HepG2 (cell line): ENCODE measurements around the gene ZWILCH. TPM values are rescaled to one million over a fixed set of nuclear protein-coding genes. Genes with fewer than 3 reads are reported as not detected.

Experiments used
- ATAC-seq: fragments of 200-7000 bp; cut with Tn5 transposase; 3 replicates; pipeline ENCODE4 v1.9.1; 2020; ENCODE audit warnings: mild to moderate bottlenecking, moderate library complexity
- BruUV-seq: library from RNA; stranded (reverse); fragments of 400-500 nt; replicated peaks from 2 replicates; lab custom pipeline; 2021; lab: Mats Ljungman, UMichigan
- CTCF ChIA-PET: fragments of 300-600 bp; formaldehyde crosslinking; extraction: SDS; loops from one replicate; lab custom pipeline; 2021; ENCODE audit warnings: low total read pairs, inconsistent platforms, low intra/inter-chr PET ratio; lab: Yijun Ruan, JAX
- POLR2A ChIA-PET: fragments of 350-600 bp; sonication (Branson Sonifier 250); formaldehyde crosslinking; loops from one replicate; lab custom pipeline; 2020; ENCODE audit warnings: antibody characterized with exemption, inconsistent platforms; lab: Yijun Ruan, JAX
- DNase-seq: peaks from one replicate; pipeline ENCODE4 v3.0.0-alpha.2; 2015; ENCODE audit warnings: low spot score
- FAIRE-seq: peaks from 3 replicates; lab custom pipeline; 2011; peaks lifted over from hg19 to GRCh38; lab: Jason Lieb, UNC
- H2AFZ ChIP-seq: one replicate; pipeline ENCODE4 v1.6.1; 2011; ENCODE audit warnings: low read length, inconsistent platforms
- H3K27ac ChIP-seq: fragments of 300-600 bp; 3 replicates; pipeline ENCODE4 v1.8.0; 2011; ENCODE audit warnings: mixed run types, mild to moderate bottlenecking, mixed read lengths, low read length, inconsistent platforms; ENCODE audit not compliant: insufficient read depth; ENCODE audit errors: extremely low read length
- H3K27me3 ChIP-seq, 2 experiments: fragments of 200-600 bp in 1 of 2; 2 replicates in 1 of 2; 3 replicates in 1 of 2; pipeline versions ENCODE4 v1.6.0 to v1.8.0; 2011; ENCODE audit warnings: low read length in 2 of 2, mild to moderate bottlenecking in 2 of 2, moderate library complexity in 2 of 2, inconsistent platforms in 1 of 2; ENCODE audit not compliant: insufficient read depth in 2 of 2, control insufficient read depth in 1 of 2
- H3K36me3 ChIP-seq, 2 experiments: fragments of 200-600 bp in 1 of 2; replicated peaks in 1 of 2; 2 replicates in 1 of 2; 3 replicates in 1 of 2; pipeline versions ENCODE4 v1.5.1 to v1.8.0; 2011; ENCODE audit warnings: low read length in 2 of 2, inconsistent platforms in 1 of 2; ENCODE audit not compliant: insufficient read depth in 2 of 2, control insufficient read depth in 1 of 2
- H3K4me1 ChIP-seq: 2 replicates; pipeline ENCODE4 v1.5.1; 2012; ENCODE audit warnings: low read length, inconsistent platforms; ENCODE audit not compliant: insufficient read depth
- H3K4me2 ChIP-seq: 2 replicates; pipeline ENCODE4 v1.6.0; 2011; ENCODE audit warnings: low read depth, low read length, inconsistent platforms
- H3K4me3 ChIP-seq, 3 experiments: fragments of 200-600 bp in 1 of 3; sonication (generic), shearing (Covaris generic) in 1 of 3; replicated peaks in 1 of 3; 2 replicates each; pipeline ENCODE4 v1.5.1; 2011 to 2016; ENCODE audit warnings: low read length in 3 of 3, inconsistent platforms in 2 of 3, low read depth in 2 of 3, mild to moderate bottlenecking in 2 of 3, control low read depth in 1 of 3, mixed read lengths in 1 of 3; ENCODE audit not compliant: insufficient read depth in 1 of 3
- H3K79me2 ChIP-seq: one replicate; pipeline ENCODE4 v1.6.1; 2011; ENCODE audit warnings: low read length, inconsistent platforms; ENCODE audit not compliant: insufficient read depth
- H3K9ac ChIP-seq: 2 replicates; pipeline ENCODE4 v1.6.0; 2011; ENCODE audit warnings: mild to moderate bottlenecking, low read depth, low read length, inconsistent platforms; ENCODE audit not compliant: insufficient read depth
- H3K9me3 ChIP-seq: 2 replicates; pipeline ENCODE4 v1.5.1; 2012; ENCODE audit warnings: mild to moderate bottlenecking, low read length
- H4K20me1 ChIP-seq: 2 replicates; pipeline ENCODE4 v1.6.0; 2011; ENCODE audit warnings: inconsistent platforms, mild to moderate bottlenecking, low read length, moderate library complexity; ENCODE audit not compliant: insufficient read depth
- BATF2 ChIP-seq: sonication (generic); formaldehyde crosslinking; IDR thresholded peaks from 2 replicates; pipeline ENCODE4 v1.8.0; 2022; ENCODE audit warnings: mild to moderate bottlenecking, missing genetic modification reagents, moderate library complexity
- DNMT1 ChIP-seq: sonication (generic); formaldehyde crosslinking; IDR thresholded peaks from 2 replicates; pipeline ENCODE4 v1.5.1; 2020; ENCODE audit warnings: mild to moderate bottlenecking, missing genetic modification reagents
- ZBTB37 ChIP-seq: sonication (generic); formaldehyde crosslinking; IDR thresholded peaks from 2 replicates; pipeline ENCODE4 v1.4.0; 2020; ENCODE audit warnings: mild to moderate bottlenecking, missing genetic modification reagents
- ZNF546 ChIP-seq: sonication (generic); formaldehyde crosslinking; conservative IDR thresholded peaks from 2 replicates; pipeline ENCODE4 v1.8.1; 2023; ENCODE audit warnings: mild to moderate bottlenecking, missing genetic modification reagents
- ZSCAN31 ChIP-seq: sonication (generic); formaldehyde crosslinking; IDR thresholded peaks from 2 replicates; pipeline ENCODE4 v1.5.0; 2020; ENCODE audit warnings: low read depth, mild to moderate bottlenecking, missing genetic modification reagents
- WGBS: methylation state at CpG from one replicate; pipeline ENCODE4 v1.1.6; 2017; ENCODE audit warnings: low lambda C conversion rate; 5-methylcytosine and 5-hydroxymethylcytosine counted together
- in situ Hi-C: cut with HindIII; loops from 2 replicates; pipeline ENCODE4 v1.10.0; 2017; ENCODE audit warnings: low pct_unique_long_range_greater_than_20kb; ENCODE audit not compliant: extremely low pct_ligation_motif_present
- intact Hi-C: fragments of 100-400 bp; cut with micrococcal nuclease; formaldehyde crosslinking; loops from one replicate; pipeline ENCODE4 v1.10.0; 2022; ENCODE audit not compliant: unreplicated experiment
- polyA plus RNA-seq, 8 experiments: library from polyadenylated mRNA; depleted of rRNA in 3 of 8; stranded (reverse) in 7 of 8; unstranded in 1 of 8; fragments of >200 nt; fragmentation: Illumina TruSeq in 4 of 8; extraction: Trizol in 4 of 8; gene quantifications; 2 replicates each; pipeline versions ENCODE4 v1.2.1 to v1.2.3, GENCODE V29; 2011 to 2016; ENCODE audit warnings: low read depth in 4 of 8, missing spikeins in 1 of 8, mixed read lengths in 1 of 8; ENCODE audit not compliant: insufficient read depth in 1 of 8
- total RNA-seq, 5 experiments: library from RNA; depleted of rRNA; stranded (reverse); fragments of >200 nt; fragmentation: Illumina TruSeq; extraction: Trizol; gene quantifications; 2 replicates each; pipeline ENCODE4 v1.2.3, GENCODE V29; 2016; ENCODE audit warnings: low read depth in 1 of 5
- TF ChIP-seq, protein P1 (sequence below): sonication (generic); formaldehyde crosslinking; IDR thresholded peaks from 2 replicates; pipeline ENCODE4 v1.4.0; 2020; ENCODE audit warnings: missing genetic modification reagents

The ZWILCH gene
- total and polyA plus RNA-seq, 2 of the 13 experiments (the other 11 are each of a cell fraction or from before 2014, with no cell fraction given): 9.5 to 27.8 TPM

- TF ChIP-seq, protein P1, sequence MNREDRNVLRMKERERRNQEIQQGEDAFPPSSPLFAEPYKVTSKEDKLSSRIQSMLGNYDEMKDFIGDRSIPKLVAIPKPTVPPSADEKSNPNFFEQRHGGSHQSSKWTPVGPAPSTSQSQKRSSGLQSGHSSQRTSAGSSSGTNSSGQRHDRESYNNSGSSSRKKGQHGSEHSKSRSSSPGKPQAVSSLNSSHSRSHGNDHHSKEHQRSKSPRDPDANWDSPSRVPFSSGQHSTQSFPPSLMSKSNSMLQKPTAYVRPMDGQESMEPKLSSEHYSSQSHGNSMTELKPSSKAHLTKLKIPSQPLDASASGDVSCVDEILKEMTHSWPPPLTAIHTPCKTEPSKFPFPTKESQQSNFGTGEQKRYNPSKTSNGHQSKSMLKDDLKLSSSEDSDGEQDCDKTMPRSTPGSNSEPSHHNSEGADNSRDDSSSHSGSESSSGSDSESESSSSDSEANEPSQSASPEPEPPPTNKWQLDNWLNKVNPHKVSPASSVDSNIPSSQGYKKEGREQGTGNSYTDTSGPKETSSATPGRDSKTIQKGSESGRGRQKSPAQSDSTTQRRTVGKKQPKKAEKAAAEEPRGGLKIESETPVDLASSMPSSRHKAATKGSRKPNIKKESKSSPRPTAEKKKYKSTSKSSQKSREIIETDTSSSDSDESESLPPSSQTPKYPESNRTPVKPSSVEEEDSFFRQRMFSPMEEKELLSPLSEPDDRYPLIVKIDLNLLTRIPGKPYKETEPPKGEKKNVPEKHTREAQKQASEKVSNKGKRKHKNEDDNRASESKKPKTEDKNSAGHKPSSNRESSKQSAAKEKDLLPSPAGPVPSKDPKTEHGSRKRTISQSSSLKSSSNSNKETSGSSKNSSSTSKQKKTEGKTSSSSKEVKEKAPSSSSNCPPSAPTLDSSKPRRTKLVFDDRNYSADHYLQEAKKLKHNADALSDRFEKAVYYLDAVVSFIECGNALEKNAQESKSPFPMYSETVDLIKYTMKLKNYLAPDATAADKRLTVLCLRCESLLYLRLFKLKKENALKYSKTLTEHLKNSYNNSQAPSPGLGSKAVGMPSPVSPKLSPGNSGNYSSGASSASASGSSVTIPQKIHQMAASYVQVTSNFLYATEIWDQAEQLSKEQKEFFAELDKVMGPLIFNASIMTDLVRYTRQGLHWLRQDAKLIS (CRISPR knock-in tag): no peak
- TF ChIP-seq ZNF546 (CRISPR knock-in tag) (no peak), ZSCAN31 (CRISPR knock-in tag) (no peak)
Observed at GRCh38 chr15:66574596-66574950, 69.4 kb downstream of the ZWILCH start (continued).

DNA sequence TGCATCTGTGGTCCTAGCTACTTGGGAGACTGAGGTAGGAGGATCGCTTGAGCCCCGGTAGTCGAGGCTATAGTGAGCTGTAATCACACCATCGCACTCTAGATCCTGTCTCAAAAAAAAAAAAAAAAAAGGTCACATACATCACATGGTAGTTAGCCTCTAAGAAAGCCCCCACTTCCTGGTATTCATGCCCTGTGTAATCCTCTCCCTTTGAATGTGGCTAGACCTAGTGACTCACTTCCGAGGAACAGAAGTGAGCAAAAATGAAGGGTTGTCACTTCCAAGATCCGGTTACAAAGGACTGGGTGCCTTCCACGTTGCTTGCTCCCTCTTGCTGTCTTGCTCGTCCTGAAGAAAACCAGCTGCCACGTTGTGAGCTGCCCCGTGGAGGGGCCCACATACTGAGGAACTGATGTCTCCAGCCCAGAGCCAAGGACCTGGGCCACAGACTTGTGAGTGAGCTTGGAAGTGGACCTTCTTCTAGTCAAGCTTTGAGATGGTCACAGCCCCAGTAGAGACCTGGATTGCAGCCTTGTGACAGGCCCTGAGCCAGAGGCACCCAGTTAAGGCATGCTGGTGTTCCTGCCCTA lies 73.3 kb downstream of the ZWILCH start:
- Histone ChIP-seq H3K9ac (no peak overlapping the region), H3K4me1 (peaks cover 31% of the 10 kb centered on the region), H2AFZ (no peak overlapping the region), H3K27me3 (peaks cover 0 to 1% of the 10 kb centered on the region in 2 experiments; a peak in 1 of 5 replicates), H3K9me3 (no peaks in the 10 kb centered on the region), H3K27ac (no peak overlapping the region), H4K20me1 (no peaks in the 10 kb centered on the region), H3K79me2 (peaks cover 4% of the 10 kb centered on the region), H3K4me2 (no peak overlapping the region), H3K36me3 (no peaks in the 10 kb centered on the region), H3K4me3 (no peak overlapping the region)
- ATAC-seq (no peak), FAIRE-seq (no peak), DNase-seq (no peak)
- no peak for TF ChIP-seq BATF2 (CRISPR knock-in tag)
- TF ChIP-seq DNMT1 (CRISPR knock-in tag): no peak
- TF ChIP-seq, protein P1 (CRISPR knock-in tag): no peak
- no peak for TF ChIP-seq ZBTB37 (CRISPR knock-in tag)
- intact Hi-C loops (no loop called here), in situ Hi-C loops (no loop called here)
- BruUV-seq: no TSS peak
- POLR2A ChIA-PET: interaction anchor here (1.2 kb wide), 1 partner anchor 12 kb away, joined by 4 read pairs; the partner anchor contains the start of gene LCTL
- CTCF ChIA-PET: no interaction called here
- 59% methylated on average over 8 of the region's 10 CpGs for WGBS
